Fibroblast of skin of left biceps (primary cell): ENCODE results near the gene MANBA.
A peak's percentile ranks its signal among the peaks of the same experiment; 100 is the strongest.
"Not testable (repeated sequence)": the region's sequence is repeated elsewhere in the genome, so short reads cannot be mapped to it uniquely, and the experiment has no call there.

Source experiments
- DNase-seq, 2 experiments: peaks; one replicate each; pipeline ENCODE4 v3.0.0-alpha.2; 2013; ENCODE audit warnings: low read depth in 2 of 2

Gene MANBA

DNA sequence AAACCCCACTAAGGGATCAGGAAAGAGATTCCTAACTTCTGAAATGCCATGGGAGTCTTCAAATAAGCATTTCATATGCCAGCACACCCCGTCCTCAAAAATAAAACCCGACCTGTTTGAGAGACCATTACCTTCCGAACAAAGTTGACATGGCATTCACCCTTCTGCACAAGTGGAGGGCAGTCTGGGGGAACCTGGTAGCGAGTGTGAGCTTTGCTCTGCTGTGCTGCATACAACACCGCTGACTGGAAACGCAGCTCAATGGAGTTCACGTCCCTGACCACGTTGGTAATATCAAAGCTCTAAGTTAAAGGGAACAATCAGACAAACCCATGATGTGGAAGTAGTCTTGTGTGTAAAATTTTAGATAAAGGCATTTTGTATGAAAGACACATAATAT is 38.0 kb downstream of the MANBA start:
- no peak for DNase-seq

GRCh38 chr4:102718833-102719575 is 41.8 kb downstream of the MANBA start:
- DNase-seq: not testable (repeated sequence)

GRCh38 chr4:102717448-102718092 is 43.2 kb downstream of the MANBA start:
- no peak for DNase-seq

GRCh38 chr4:102715057-102715456 is 45.7 kb downstream of the MANBA start:
- DNase-seq: no peak

DNA sequence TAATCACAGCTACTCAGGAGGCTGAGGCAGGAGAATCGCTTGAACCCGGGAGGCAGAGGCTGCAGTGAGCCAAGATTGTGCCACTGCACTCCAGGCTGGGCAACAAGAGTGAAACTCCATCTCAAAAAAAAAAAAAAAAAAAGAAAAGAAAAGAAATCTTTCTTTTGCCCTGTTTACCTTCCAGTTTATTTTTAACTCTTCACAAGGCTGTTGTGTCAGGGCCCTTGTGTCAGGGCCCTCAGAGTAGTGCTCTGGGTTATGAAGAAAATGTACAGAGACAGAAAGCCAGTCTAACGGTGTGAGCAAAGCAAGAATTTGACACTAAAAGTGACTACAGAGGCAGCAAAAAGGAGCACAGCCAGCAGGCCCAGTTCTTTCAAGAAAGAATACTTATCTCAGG is 47.0 kb downstream of the MANBA start:
- DNase-seq: not testable (repeated sequence)

- peak in 1 of 2 experiments; percentile 7 for DNase-seq
Observed at GRCh38 chr4:102713096-102713495, 47.7 kb downstream of the MANBA start.

DNA sequence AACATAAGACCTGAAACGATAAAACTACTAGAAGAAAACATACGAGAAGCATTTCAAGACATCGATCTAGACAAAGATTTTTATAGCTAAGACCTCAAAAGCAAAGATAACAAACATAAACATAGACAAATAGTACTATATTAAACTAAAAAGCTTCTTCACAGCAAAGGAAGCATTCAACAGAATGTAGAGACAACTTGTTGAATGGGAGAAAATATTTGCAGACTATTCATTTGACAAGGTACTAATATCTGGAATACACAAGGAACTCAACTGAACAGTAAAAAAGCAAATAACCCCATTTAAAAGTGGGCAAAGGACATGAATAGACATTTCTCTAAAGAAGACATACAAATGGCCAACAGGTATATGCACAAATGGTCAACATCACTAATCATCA is 49.8 kb downstream of the MANBA start:
- DNase-seq: no peak

DNA sequence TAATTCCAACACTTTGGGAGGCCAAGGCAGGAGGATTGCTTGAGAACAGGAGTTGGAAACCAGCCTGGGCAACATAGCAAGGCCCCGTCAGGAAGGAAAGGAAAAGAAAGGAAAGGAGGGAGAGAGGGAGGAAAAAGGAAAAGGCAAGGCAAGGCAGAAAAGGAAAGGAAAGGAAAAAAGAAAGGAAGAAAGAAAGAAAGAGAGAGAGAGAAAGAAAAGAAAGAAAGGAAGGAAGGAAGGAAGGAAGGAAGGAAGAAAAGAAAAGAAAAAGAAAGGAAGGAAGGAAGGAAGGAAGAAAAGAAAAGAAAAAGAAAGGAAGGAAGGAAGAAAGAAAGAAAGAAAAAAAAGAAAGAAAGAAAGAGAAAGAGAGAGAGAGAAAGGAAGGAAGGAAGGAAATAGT is 51.7 kb downstream of the MANBA start:
- DNase-seq: not testable (repeated sequence)

DNA sequence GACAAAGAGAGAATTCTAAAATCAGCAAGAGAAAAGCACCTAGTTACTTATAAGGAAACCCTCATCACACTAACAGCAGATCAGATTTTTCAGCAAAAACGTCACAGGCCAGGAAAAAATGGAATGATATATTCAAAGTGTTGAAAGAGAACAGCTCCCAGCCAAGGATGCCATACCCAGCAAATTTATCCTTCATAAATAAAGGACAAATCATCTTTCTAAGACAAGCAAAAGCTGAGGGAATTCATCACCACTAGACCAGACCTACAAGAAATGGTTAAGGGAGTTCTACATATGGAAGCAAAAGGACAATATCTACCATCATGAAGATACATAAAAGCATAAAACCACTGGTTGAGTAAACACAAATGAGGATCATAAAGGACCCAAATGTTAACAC is 53.6 kb downstream of the MANBA start:
- DNase-seq: no peak

DNA sequence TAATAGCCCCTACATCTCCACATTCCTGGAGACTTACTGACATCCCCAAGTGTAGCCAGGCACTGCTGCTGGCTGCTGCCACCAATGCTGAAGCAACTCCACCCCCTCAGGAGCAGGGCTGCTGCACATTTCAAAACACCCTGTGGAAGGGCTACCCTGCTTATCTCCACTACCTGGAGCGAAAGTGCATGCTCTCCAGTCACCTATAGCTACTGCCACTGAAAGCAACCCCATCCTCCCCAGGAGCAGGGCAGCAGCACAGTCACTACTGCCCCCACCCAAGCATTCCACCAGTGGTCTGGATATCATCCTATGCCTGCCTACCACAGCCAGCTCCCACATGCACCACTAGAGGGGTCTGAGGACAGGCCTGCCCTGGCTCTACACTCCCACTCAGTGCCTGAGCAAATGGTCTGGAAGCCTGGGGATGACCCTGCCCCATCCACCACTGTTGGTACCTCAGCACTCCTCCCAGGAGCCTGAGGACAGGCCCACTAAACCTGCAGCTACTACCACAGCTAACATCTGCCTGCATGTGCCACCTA is 55.3 kb downstream of the MANBA start:
- DNase-seq: no peak

DNA sequence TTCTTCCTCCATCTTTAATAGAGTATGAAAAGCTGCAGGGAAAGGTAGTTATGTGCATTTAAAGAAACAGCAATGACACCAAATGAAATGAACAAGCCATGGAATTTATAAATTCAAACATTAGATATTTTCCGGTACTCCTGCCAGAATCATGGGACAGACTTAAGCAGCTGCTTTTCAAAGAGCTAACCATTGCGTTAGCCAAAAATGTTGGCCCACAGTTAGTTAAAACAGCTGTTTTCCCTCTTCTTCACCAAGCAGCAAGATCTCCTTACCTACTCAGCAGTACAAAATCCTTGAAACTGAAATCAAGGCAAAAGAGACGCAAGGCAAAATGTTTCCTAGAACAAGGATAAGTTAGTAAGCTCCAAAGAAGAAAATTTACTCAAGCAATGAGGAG is 64.0 kb downstream of the MANBA start:
- DNase-seq: no peak

GRCh38 chr4:102694791-102695190 is 66.0 kb downstream of the MANBA start:
- no peak for DNase-seq

DNA sequence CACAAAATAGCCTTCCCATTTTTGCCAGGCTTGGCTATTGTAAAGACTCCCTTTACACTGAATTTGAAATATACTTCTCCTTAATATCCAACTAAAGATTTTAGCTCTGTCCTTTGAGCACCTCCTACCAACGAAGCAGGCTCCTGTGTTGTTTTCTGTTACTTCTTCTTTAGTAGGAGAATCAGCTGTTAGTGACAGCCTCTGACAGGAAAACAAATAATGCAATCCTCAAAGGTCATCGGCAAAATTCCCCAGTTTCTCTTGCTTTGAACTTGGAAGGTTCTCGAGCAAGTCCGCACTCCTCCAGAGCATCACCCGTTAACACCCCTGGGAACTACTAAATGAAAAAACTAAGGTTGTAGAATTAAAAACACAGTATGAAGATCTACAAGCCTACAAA is 66.9 kb downstream of the MANBA start:
- no peak for DNase-seq

GRCh38 chr4:102693262-102693850 is 67.4 kb downstream of the MANBA start:
- no peak for DNase-seq

GRCh38 chr4:102692474-102692873 is 68.3 kb downstream of the MANBA start:
- DNase-seq: no peak

GRCh38 chr4:102687982-102688433 is 72.8 kb downstream of the MANBA start:
- DNase-seq: no peak

DNA sequence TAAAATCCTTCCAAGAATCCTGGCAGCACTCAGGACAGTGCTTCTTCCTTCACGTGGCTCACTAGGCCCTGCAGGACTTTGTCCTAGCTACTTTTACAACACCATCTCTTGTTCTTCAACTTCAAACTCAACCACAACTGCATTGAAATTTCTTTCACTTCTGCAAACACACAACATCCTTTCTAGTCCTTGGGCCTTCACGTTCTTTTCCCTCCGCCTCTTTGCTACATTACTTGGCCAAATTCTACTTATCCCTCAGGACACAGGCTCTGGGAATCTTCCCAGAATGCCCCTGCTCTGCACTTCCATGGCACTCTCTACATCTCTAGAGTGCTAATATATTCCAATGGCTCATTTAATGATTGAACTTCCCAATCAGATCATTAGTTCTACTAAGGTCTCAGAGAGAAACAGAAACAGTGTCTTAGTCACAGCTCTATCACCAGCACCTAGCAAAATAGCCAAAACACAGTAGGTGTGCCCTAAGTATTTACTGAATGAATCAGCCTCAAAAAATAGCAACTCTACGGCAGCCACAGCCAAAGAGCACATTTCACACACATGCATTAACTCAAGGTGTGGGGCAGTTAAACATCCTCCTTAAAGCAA is 73.3 kb downstream of the MANBA start:
- DNase-seq: no peak

DNA sequence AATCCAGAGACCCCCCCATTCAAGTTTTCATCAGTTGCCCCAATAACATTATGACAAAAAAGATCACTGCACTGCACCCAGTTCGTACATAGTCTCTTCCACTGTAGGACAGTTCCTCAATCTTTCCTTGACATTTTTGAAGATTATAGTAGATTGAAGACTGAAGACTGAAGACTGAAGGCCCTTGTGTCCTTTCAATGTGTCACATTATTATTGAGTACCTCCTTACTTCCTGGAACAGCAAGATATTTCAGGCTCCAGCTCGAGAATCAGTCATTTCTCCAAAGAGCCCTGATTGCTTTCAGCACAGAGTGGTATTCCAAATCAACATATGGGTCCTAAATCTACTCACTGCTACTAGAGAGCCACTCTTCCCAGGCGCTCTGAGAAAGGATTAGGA is 75.0 kb downstream of the MANBA start:
- DNase-seq: no peak

GRCh38 chr4:102684610-102685052 is 76.1 kb downstream of the MANBA start:
- DNase-seq: no peak

DNA sequence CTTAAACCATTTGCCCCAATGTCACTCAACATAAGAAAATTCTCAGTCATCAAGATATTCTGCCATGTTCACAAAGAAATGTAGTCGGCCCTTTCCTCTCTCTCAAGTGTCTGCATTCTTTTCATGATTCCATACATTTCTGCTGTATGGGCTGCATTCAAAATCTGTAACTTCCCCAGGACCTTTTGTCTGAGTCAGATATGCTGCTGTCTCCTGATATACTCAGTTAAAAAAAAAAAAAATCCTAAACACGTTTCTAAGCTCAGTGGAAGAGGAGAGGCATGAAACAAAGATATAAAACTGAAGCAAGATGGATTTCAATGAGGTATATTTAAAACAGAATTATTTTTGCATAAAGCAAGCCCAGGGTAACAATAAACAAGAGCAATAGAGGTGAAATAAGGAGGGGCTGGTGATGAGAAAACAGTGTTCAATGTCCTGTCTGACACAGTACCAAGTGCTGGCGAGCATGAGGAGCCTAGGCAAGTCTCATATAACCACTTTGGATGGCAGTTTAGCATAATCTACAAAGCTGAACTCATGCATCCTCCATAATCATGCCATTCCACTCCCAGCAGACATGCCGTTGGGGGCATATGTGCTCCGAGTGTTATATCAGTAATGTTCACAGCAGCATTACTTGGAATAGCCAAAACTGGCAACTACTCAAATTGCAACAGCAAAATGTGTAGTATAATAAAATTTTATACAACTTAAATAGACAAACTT is 76.7 kb downstream of the MANBA start:
- no peak for DNase-seq

DNA sequence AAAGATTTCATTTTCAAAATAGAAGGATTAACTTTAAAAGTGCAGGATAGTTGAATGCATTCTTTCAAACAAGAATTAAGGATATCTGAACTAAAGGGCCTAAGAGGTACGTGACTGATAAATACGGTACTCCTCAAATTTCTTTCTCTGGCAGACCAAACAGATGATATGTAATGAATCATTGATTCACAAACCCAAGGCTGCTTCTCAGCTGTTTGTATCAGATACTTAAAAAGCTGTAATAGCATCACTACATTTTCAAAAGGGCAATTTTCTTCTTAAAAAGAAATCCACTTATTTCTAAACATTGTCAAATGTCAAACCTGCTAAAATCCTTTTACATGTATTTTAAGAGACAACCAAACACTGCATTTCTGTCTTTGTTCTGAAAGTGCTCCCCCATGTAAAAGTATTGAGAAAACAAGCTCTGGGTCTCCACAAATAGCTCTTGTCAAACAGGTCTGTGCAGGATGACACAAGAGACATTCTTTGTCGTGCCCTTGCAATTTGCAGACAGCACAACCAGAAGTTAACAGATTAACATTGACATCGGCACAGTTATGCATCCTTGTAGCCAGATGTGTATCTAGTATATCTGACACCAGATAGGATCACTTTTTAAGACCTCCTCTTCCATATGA is 82.0 kb downstream of the MANBA start:
- no peak for DNase-seq
